Esophagus muscularis mucosa (tissue), 3 donors: ENCODE measurements around the gene SLC38A10.

ENCODE experiments used
- CTCF ChIP-seq, 3 experiments: fragments of 200-600 bp in 2 of 3; fragments of 450-650 bp in 1 of 3; sonication (generic) in 2 of 3; IDR thresholded peaks; one replicate each; pipeline ENCODE4 v1.5.1; 2017 to 2019; ENCODE audit warnings: antibody characterized with exemption in 3 of 3, mild to moderate bottlenecking in 2 of 3, moderate library complexity in 1 of 3
- POLR2AphosphoS5 ChIP-seq, 2 donors: sonication (generic); formaldehyde crosslinking; IDR thresholded peaks; one replicate each; pipeline ENCODE4 v1.6.1; 2017; ENCODE audit warnings: antibody characterized with exemption in 2 of 2

GRCh38 chr17:81270279-81270678 lies 24.8 kb downstream of the SLC38A10 start:
- TF ChIP-seq CTCF (IDR thresholded peaks at IDR 0.05) (no peak), POLR2AphosphoS5 (IDR thresholded peaks at IDR 0.05) (no peak)
